H1 (cell line): ENCODE measurements around the gene SOX13. TPM values are rescaled to one million over a fixed set of nuclear protein-coding genes. Genes with fewer than 3 reads are reported as not detected.

Experiments
- E2F6 ChIP-seq: IDR thresholded peaks from 2 replicates; pipeline ENCODE4 v1.6.1; 2012; ENCODE audit warnings: inconsistent platforms
- HDAC2 ChIP-seq, 2 experiments: fragments of 300-600 bp in 1 of 2; sonication (generic) in 1 of 2; IDR thresholded peaks; 2 replicates each; pipeline ENCODE4 v1.6.1; 2011 to 2012; ENCODE audit warnings: low read depth in 2 of 2, low read length in 2 of 2, mild to moderate bottlenecking in 2 of 2, moderate library complexity in 2 of 2, borderline replicate concordance in 1 of 2, inconsistent platforms in 1 of 2
- HDAC6 ChIP-seq: IDR thresholded peaks from one replicate; pipeline ENCODE4 v1.7.1; 2012; ENCODE audit warnings: low read depth, mild to moderate bottlenecking, inconsistent platforms, low read length, moderate library complexity
- KDM4A ChIP-seq: IDR thresholded peaks from one replicate; pipeline ENCODE4 v1.7.1; 2012; ENCODE audit warnings: low read depth, mild to moderate bottlenecking, moderate library complexity, low read length, inconsistent platforms; ENCODE audit not compliant: severe bottlenecking
- KDM5A ChIP-seq: fragments of 200-600 bp; IDR thresholded peaks from 2 replicates; pipeline ENCODE4 v1.7.1; 2012; ENCODE audit warnings: mild to moderate bottlenecking, low read length, inconsistent platforms, mixed read lengths
- NRF1 ChIP-seq: IDR thresholded peaks from 2 replicates; pipeline ENCODE4 v1.6.1; 2011; ENCODE audit warnings: mild to moderate bottlenecking, low read depth, low read length, improper control_type of control experiment
- PHF8 ChIP-seq: fragments of 200-600 bp; sonication (generic); conservative IDR thresholded peaks from 2 replicates; pipeline ENCODE4 v1.7.1; 2012; ENCODE audit warnings: low read depth, mild to moderate bottlenecking, inconsistent platforms, low read length, moderate library complexity
- POLR2AphosphoS5 ChIP-seq: IDR thresholded peaks from 2 replicates; pipeline ENCODE4 v1.6.1; 2011; ENCODE audit warnings: low read depth, low read length
- RNF2 ChIP-seq: fragments of 200-900, 300-1000 bp; sonication (generic); IDR thresholded peaks from 2 replicates; pipeline ENCODE4 v1.7.1; 2016; ENCODE audit warnings: borderline replicate concordance, low read depth, mild to moderate bottlenecking, antibody characterized with exemption, low read length; ENCODE audit not compliant: poor library complexity, severe bottlenecking; ENCODE audit errors: missing control alignments
- SP2 ChIP-seq: IDR thresholded peaks from 2 replicates; pipeline ENCODE4 v1.6.1; 2012; ENCODE audit warnings: mild to moderate bottlenecking, low read length, inconsistent platforms
- TAF7 ChIP-seq: optimal IDR thresholded peaks from 2 replicates; pipeline ENCODE3; 2011; ENCODE audit warnings: low read depth, mild to moderate bottlenecking, inconsistent platforms, low read length, moderate library complexity, borderline replicate concordance
- polyA plus RNA-seq, 7 experiments: library from polyadenylated mRNA; depleted of rRNA in 3 of 7; stranded (reverse) in 5 of 7; unstranded in 2 of 7; fragments of >200 nt in 5 of 7; fragments of 200-250 nt in 2 of 7; gene quantifications; 1 replicate in 5 of 7; 2 replicates in 1 of 7; 4 replicates in 1 of 7; pipeline versions ENCODE4 v1.2.1 to v1.2.3, GENCODE V29; 2011 to 2013; ENCODE audit warnings: missing spikeins in 2 of 7, mixed read lengths in 2 of 7
- total RNA-seq: library from RNA; stranded (reverse); fragmentation: NEBNext Ultra II Directional; extraction: Animal tissue kit (Norgen Biotek cat#: 25700); gene quantifications from 2 replicates; pipeline ENCODE4 v1.2.1, GENCODE V29; 2021

Gene SOX13
- total and polyA plus RNA-seq, 2 of the 8 experiments (the other 6 are each of a cell fraction or from before 2014, with no cell fraction given) = 113 to 173 TPM

GRCh38 chr1:204128964-204129896 lies 56.3 kb downstream of the SOX13 start (continued):
- no peak for TF ChIP-seq KDM4A
- TF ChIP-seq KDM5A = no peak
- TF ChIP-seq HDAC6 = no peak
- peak; percentile 80 for TF ChIP-seq POLR2AphosphoS5
- TF ChIP-seq HDAC2 (IDR thresholded peaks at IDR 0.05; ENCODE audit: borderline replicate concordance in 1 of 2, low read depth in 2 of 2, low read length in 2 of 2) = no peak
- TF ChIP-seq TAF7 = no peak
- no peak for TF ChIP-seq E2F6
- no peak for TF ChIP-seq NRF1
- no peak for TF ChIP-seq SP2
- no peak for TF ChIP-seq RNF2
- no peak for TF ChIP-seq PHF8
